CD4-positive, alpha-beta T cell (primary cell): ENCODE data around the gene RNASET2. TPM values are rescaled to one million over a fixed set of nuclear protein-coding genes. Genes with fewer than 3 reads are reported as not detected.

ENCODE experiments used
- ATAC-seq: fragments of 200-7000 bp; cut with Tn5 transposase; one replicate; pipeline ENCODE4 v1.10.0; 2022; ENCODE audit warnings: mild to moderate bottlenecking; ENCODE audit not compliant: poor library complexity
- CTCF ChIA-PET: fragments of 350-600 bp; sonication (Branson Sonifier 250); formaldehyde crosslinking; loops from one replicate; lab custom pipeline; 2021; ENCODE audit warnings: antibody characterized with exemption, inconsistent platforms; lab: Charles Lee
- POLR2A ChIA-PET: fragments of 350-600 bp; sonication (Branson Sonifier 250); formaldehyde crosslinking; loops from one replicate; lab custom pipeline; 2021; ENCODE audit warnings: antibody characterized with exemption, inconsistent platforms; lab: Charles Lee
- DNase-seq, 14 experiments: peaks; one replicate each; pipeline ENCODE4 v3.0.0-alpha.2; 2013 to 2020; ENCODE audit warnings: mixed read lengths in 2 of 14
- H3K27ac ChIP-seq, 2 donors: one replicate each; pipeline versions ENCODE4 v1.5.1 to v1.7.0; 2013; ENCODE audit warnings: low read length in 2 of 2, low read depth in 1 of 2, mild to moderate bottlenecking in 1 of 2
- H3K27me3 ChIP-seq, 2 experiments: 1 replicate in 1 of 2; 2 replicates in 1 of 2; pipeline versions ENCODE4 v1.6.1 to v1.7.0; 2013; ENCODE audit warnings: low read length in 2 of 2, control low read depth in 1 of 2, mild to moderate bottlenecking in 1 of 2, moderate library complexity in 1 of 2; ENCODE audit not compliant: insufficient read depth in 2 of 2, control insufficient read depth in 1 of 2
- H3K36me3 ChIP-seq: one replicate; pipeline ENCODE4 v1.6.1; 2013; ENCODE audit warnings: low read length, control low read depth; ENCODE audit not compliant: insufficient read depth
- H3K4me1 ChIP-seq: one replicate; pipeline ENCODE4 v1.6.1; 2013; ENCODE audit warnings: low read length, control low read depth; ENCODE audit not compliant: insufficient read depth
- H3K4me3 ChIP-seq: one replicate; pipeline ENCODE4 v1.5.1; 2013; ENCODE audit warnings: mild to moderate bottlenecking, low read length, moderate library complexity
- H3K9me3 ChIP-seq, 2 experiments: 1 replicate in 1 of 2; 2 replicates in 1 of 2; pipeline versions ENCODE4 v1.6.1 to v1.7.0; 2013; ENCODE audit warnings: low read length in 2 of 2, mild to moderate bottlenecking in 2 of 2, control low read depth in 1 of 2, moderate library complexity in 1 of 2; ENCODE audit not compliant: control insufficient read depth in 1 of 2, insufficient read depth in 1 of 2
- H3K27ac Mint-ChIP-seq: one replicate; pipeline ENCODE4 v1.8.0; 2020; ENCODE audit warnings: mixed read lengths
- H3K27me3 Mint-ChIP-seq: one replicate; pipeline ENCODE4 v1.8.0; 2021; ENCODE audit warnings: mixed read lengths
- H3K36me3 Mint-ChIP-seq: one replicate; pipeline ENCODE4 v1.8.0; 2021; ENCODE audit warnings: low read depth, mixed read lengths
- H3K4me1 Mint-ChIP-seq: one replicate; pipeline ENCODE4 v1.8.0; 2021; ENCODE audit warnings: low read depth, mixed read lengths
- H3K4me3 Mint-ChIP-seq: one replicate; pipeline ENCODE4 v1.8.0; 2020; ENCODE audit warnings: mild to moderate bottlenecking, mixed read lengths
- H3K9me3 Mint-ChIP-seq: one replicate; pipeline ENCODE4 v1.8.0; 2020; ENCODE audit warnings: mixed read lengths
- CTCF ChIP-seq: fragments of 200-600 bp; IDR thresholded peaks from one replicate; pipeline ENCODE4 v1.8.0; 2022; ENCODE audit warnings: antibody characterized with exemption, mild to moderate bottlenecking
- intact Hi-C, 2 experiments: fragments of 100-400 bp; cut with DNase I in 1 of 2; cut with micrococcal nuclease in 1 of 2; formaldehyde crosslinking; loops; one replicate each; pipeline versions ENCODE4 v1.15.1 to v1.9.0; 2023 to 2025; cut with DNase I, micrococcal nuclease
- total RNA-seq, 174 experiments: library from RNA in 2 of 174; stranded (reverse) in 2 of 174; gene quantifications; one replicate each; pipeline ENCODE4 v1.2.3 and lab custom pipeline; 2021 to 2026

The RNASET2 gene
- total RNA-seq, 2 experiments from 2014 or later = 164 to 165 TPM

- CTCF ChIA-PET = interaction anchor here (0.7 to 1.8 kb wide), 6 partner anchors 10 to 373 kb away, joined by 3 to 10 read pairs (median 4); partner anchors contain the start of gene RPS6KA2
- no peaks in the 10 kb centered on the region for H3K27me3 Mint-ChIP-seq
- DNase-seq (peak in 2 of 14 experiments; percentile 15 to 37), ATAC-seq (no peak)
- H3K36me3 Mint-ChIP-seq = peaks cover 32% of the 10 kb centered on the region
- Histone ChIP-seq H3K27me3 (no peaks in the 10 kb centered on the region), H3K4me1 (peaks cover 15% of the 10 kb centered on the region), H3K27ac (peak overlapping the region in 1 of 2 donors; percentile 61), H3K4me3 (peak overlapping the region; percentile 98), H3K36me3 (peaks cover 8% of the 10 kb centered on the region), H3K9me3 (no peaks in the 10 kb centered on the region)
- POLR2A ChIA-PET = interaction anchor here (0.7 to 2.9 kb wide), 17 partner anchors 11 to 373 kb away, joined by 3 to 26 read pairs (median 3); partner anchors contain the start of genes RNASET2 and RPS6KA2
- intact Hi-C loops = loop anchor here (2.0 to 10.0 kb wide), 11 partner anchors 42 to 618 kb away; partner anchors contain the start of genes CCR6 (in 1 of the 2), MPC1 (in 1 of the 2), RNASET2 (in 1 of the 2) and RPS6KA2 (in 1 of the 2)
- no peak for TF ChIP-seq CTCF
- H3K27ac Mint-ChIP-seq = peak overlapping the region; percentile 87
- H3K9me3 Mint-ChIP-seq = no peaks in the 10 kb centered on the region
- H3K4me3 Mint-ChIP-seq = peak overlapping the region; percentile 95
- peaks cover 29% of the 10 kb centered on the region for H3K4me1 Mint-ChIP-seq
Observed at GRCh38 chr6:166999884-167000253, 43.5 kb upstream of the RNASET2 start.

- Histone ChIP-seq H3K36me3 (peaks cover 7% of the 10 kb centered on the region), H3K27me3 (no peaks in the 10 kb centered on the region), H3K27ac (peak within 1 kb of the TSS; percentile 14 to 61), H3K4me1 (peaks cover 15% of the 10 kb centered on the region), H3K9me3 (no peaks in the 10 kb centered on the region), H3K4me3 (peak within 1 kb of the TSS; percentile 98)
- intact Hi-C loops = loop anchor here (2.0 to 10.0 kb wide), 10 partner anchors 42 to 617 kb away; partner anchors contain the start of genes CCR6 (in 1 of the 2), MPC1 (in 1 of the 2), RNASET2 (in 1 of the 2) and RPS6KA2 (in 1 of the 2)
- Mint-ChIP-seq H3K4me3 (peak within 1 kb of the TSS; percentile 96), H3K36me3 (peaks cover 32% of the 10 kb centered on the region), H3K27me3 (no peaks in the 10 kb centered on the region), H3K9me3 (no peaks in the 10 kb centered on the region), H3K4me1 (peaks cover 29% of the 10 kb centered on the region), H3K27ac (peak within 1 kb of the TSS; percentile 87)
- DNase-seq (peak; percentile 65 to 93 (median 83)), ATAC-seq (peak; percentile 87)
- CTCF ChIA-PET = interaction anchor here (1.1 to 1.8 kb wide), 5 partner anchors 9 to 372 kb away, joined by 3 to 10 read pairs (median 4); partner anchors contain the start of gene RPS6KA2
- POLR2A ChIA-PET = interaction anchor here (0.7 to 2.9 kb wide), 17 partner anchors 12 to 372 kb away, joined by 3 to 26 read pairs (median 4); partner anchors contain the start of genes RNASET2 and RPS6KA2
- TF ChIP-seq CTCF = no peak
Observed at GRCh38 chr6:166999145-166999883, 43.0 kb upstream of the RNASET2 start, which contains the start of gene CEP43. TSS of gene CEP43 (plus strand) at chr6:166999397. CDS start at chr6:166999413, 16 bp downstream.
